GM19238 (cell line): Measurements from ENCODE around the gene FUT1.
"Not testable (repeated sequence)": the region's sequence is repeated elsewhere in the genome, so short reads cannot be mapped to it uniquely, and the experiment has no call there.

Experiments
- DNase-seq: peaks from one replicate; pipeline ENCODE4 v3.0.0; 2011; ENCODE audit warnings: low spot score; ENCODE audit not compliant: insufficient read length

Gene FUT1

GRCh38 chr19:48768994-48769713 lies 16.7 kb upstream of the FUT1 start:
- DNase-seq = no peak

GRCh38 chr19:48768171-48768753 lies 15.8 kb upstream of the FUT1 start:
- DNase-seq = not testable (repeated sequence)

GRCh38 chr19:48765816-48766215 lies 13.4 kb upstream of the FUT1 start:
- not testable (repeated sequence) for DNase-seq

GRCh38 chr19:48760504-48761205 lies 8.2 kb upstream of the FUT1 start:
- DNase-seq = no peak

- DNase-seq = no peak
Measured at GRCh38 chr19:48757741-48758144, 5.3 kb upstream of the FUT1 start.

GRCh38 chr19:48757089-48757675 lies 4.7 kb upstream of the FUT1 start:
- DNase-seq = no peak

- DNase-seq = no peak
Measured at GRCh38 chr19:48756686-48757085, 4.2 kb upstream of the FUT1 start.

- no peak for DNase-seq
Measured at GRCh38 chr19:48756212-48756611, 3.8 kb upstream of the FUT1 start.

GRCh38 chr19:48755787-48756186 lies 3.3 kb upstream of the FUT1 start:
- DNase-seq = no peak

GRCh38 chr19:48755084-48755641 lies 2.7 kb upstream of the FUT1 start, which contains the start of gene FGF21:
Gene FGF21 (plus strand): TSS chr19:48755524. CDS start chr19:48756237, 713 bp downstream.
- DNase-seq = no peak

GRCh38 chr19:48751845-48752495 lies 471 bp downstream of the FUT1 start:
- DNase-seq = no peak

GRCh38 chr19:48750771-48751504 lies 1.5 kb downstream of the FUT1 start:
- DNase-seq = no peak

GRCh38 chr19:48750351-48750750 lies 2.1 kb downstream of the FUT1 start:
- DNase-seq = no peak

- no peak for DNase-seq
Measured at GRCh38 chr19:48749571-48750198, 2.8 kb downstream of the FUT1 start.

GRCh38 chr19:48746738-48747575 lies 5.5 kb downstream of the FUT1 start, which contains the start of gene IZUMO1:
Gene IZUMO1 (minus strand): TSS chr19:48746909. CDS start chr19:48745859, 1,050 bp downstream.
- peak; percentile 61 for DNase-seq

- no peak for DNase-seq
Measured at GRCh38 chr19:48746110-48746509, 6.3 kb downstream of the FUT1 start.

- peak; percentile 50 for DNase-seq
Measured at GRCh38 chr19:48745208-48745995, 7.0 kb downstream of the FUT1 start.

GRCh38 chr19:48742096-48742495 lies 10.3 kb downstream of the FUT1 start:
- DNase-seq = no peak
